Activated CD4-positive, alpha-beta T cell treated with anti-CD3 and anti-CD28 coated beads, Interleukin-2, amount 50 U/mL, for 16 hours (primary cell): ENCODE results near the gene ASB9.
A peak's percentile ranks its signal among the peaks of the same experiment; 100 is the strongest.
"Not testable (repeated sequence)": the region's sequence is repeated elsewhere in the genome, so short reads cannot be mapped to it uniquely, and the experiment has no call there.

Experiments
- DNase-seq: peaks from one replicate; pipeline ENCODE4 v3.0.0-alpha.2; 2020

Gene ASB9, protein sequence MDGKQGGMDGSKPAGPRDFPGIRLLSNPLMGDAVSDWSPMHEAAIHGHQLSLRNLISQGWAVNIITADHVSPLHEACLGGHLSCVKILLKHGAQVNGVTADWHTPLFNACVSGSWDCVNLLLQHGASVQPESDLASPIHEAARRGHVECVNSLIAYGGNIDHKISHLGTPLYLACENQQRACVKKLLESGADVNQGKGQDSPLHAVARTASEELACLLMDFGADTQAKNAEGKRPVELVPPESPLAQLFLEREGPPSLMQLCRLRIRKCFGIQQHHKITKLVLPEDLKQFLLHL

DNA sequence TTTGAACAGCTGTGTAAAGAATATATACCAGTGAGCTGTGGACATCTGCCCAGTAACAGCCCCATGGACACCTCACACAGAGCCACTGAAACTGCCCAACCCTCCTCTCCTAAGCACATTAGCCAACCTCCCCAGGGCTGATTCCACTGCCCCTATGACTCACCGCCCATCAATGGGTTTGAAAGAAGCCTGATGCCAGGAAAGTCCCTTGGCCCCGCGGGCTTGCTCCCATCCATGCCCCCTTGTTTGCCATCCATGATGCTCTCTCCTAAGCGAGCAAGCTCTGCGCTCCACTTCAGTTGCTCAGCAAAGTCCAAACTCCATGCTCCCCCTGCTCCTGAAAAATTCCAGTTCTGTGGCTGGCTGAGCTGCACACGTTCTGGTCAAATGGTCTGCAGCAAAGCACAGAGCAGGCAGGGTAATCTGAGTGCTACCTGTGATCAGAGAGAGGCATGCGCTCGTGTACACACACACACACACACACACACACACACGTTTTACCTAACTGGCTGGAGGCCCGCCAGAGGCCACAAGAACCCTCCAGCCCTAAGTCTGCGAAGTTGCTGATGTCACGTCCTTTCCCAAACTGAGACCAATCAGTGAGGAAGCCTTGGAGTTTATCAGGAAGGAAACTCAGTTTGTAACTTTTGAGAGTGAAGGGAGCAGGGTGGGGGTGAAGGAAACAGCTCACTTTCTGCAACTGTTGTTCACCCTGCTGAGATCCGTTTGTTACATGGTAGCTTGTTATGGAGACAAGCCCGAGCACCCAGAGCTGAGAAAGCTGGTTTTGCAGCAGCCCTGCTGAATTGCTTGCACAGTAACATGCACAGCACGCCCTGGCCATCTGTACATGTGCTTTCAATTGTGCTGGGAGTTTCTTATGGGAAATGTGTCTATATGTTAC lies at the start of gene ASB9:
ASB9 (minus strand) TSS at position 466 of the 904 bp plus-strand sequence; CDS start at position 257, 209 bp downstream.
- no peak for DNase-seq

DNA sequence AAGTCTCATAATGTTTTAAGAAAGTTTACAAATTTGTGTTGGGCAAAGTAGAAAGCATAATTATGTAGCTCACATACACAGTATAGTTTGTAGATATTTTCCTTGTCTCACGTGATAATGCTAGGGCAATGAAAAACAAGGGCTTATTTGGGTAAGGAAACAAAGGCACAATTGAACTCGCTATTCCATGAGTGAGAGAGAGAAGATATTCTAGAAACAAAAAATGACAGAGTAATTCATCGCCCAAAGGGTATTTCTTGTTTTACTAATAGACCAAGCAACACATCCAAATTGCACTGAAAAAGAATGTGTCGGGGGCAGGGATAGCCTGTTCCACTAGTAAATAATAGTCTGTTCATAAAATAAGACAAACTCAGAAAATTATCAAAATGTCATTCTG lies 49.2 kb upstream of the ASB9 start:
- no peak for DNase-seq

DNA sequence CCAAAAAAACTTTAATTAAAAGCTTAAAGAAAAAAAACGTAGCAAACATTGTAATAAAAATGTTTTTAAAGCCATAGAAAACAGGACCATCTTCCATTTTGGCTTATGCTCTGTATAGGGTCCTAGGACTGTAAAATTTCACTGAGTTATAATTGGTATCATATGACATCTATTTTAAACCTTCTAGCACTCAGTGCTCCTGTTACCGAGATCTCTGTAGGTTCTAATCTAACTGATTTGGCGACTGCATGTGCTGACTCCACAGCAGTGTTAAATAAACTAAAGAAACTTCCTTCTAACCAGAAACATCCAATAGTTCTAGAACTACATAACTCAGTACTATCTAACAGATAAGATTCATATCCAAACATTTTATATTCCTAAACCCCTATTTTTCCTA lies 45.6 kb upstream of the ASB9 start, which contains the start of gene ASB11:
ASB11 (minus strand) TSS at position 132 of the 400 bp plus-strand sequence; CDS start at position 97, 35 bp downstream.
- DNase-seq, result no peak

DNA sequence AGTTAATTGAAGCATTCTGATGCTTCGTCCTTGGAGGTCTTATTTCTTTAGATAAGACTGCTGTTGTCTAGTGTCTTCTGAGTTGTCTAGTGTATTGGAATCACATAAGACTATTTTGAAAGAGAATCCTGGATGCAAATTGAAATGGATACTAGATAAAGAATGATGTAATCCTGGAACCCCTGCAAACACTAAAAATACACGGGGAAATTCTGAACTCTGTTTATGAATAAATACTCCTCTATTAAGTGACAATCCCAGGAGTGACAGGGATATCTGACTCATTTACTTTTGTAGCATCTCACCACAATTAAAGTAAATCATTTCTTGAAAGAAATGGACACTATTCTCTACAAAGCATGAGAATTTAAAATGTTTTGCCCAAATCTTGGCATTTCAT lies 44.6 kb upstream of the ASB9 start:
- DNase-seq, result no peak

DNA sequence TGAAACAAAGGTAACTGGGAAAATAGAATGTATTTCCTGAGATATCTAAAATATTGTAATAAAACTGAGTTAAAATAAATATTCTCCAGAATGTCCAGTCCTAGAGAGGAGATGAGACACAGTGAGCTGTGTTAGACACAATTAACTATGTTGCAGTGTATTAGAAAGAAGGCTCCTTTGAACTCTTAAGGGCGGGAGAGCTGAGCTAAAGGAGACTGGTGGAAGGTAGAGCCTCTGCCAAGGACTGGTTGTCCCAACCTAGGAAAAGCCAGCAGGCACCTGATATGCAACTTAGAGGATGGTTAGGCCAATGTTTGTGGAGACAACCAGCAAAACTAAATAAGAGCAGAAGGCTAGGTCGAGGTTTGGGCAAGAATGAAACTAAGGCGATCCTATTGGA lies 41.2 kb upstream of the ASB9 start:
- no peak for DNase-seq

DNA sequence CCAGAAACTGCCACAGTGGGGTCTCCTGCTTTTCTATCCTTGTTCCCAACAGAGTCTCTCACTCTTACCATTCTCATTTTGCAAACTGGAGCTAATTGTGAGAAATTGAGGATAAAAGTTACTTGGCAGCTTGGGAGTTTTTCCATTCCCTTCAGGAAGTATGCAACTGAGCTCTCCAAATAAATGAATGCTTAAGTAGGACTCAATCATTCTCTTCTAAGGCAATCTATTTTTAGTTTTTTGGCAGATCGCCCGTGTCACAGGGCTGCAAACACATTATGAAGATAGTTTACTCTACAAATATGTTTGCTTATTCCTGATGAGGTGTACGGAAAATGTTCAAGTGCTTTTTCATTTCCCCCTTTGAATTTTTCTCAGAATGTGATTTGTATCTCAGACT lies 40.2 kb upstream of the ASB9 start:
- DNase-seq, result no peak

DNA sequence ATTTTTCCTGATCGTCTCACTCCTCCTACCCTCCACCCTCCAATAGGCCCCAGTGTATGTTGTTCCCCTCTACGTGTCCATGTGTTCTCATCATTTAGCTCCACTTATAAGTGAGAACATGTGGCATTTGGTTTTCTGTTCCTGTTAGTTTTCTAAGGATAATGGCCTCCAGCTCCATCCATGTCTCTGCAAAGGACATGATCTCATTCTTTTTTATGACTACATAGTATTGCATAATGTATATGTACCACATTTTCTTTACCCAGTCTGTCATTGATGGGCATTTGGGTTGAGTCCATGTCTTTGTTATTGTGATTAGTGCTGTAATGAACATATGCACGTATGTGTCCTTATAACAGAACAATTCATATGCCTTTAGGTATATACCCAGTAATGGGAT lies 36.0 kb upstream of the ASB9 start:
- not testable (repeated sequence) for DNase-seq

DNA sequence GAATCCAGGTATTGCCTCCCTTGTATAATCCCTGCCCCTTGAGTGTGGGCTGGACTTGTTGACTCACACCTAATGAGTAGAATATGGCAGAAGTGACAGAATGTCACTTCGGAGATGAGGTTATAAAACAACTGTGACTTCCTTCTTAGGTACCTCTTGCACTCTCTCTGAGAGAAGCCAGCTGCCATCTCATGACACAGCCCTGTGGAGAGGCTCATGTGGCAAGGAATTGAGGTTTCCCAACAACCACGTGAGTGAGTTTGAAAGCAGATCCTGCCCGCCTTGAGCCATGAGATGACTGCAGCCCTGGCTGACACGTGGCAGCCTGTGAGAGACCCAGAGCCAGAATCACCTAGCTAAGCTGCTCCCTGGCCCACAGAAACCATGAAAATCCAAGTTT lies 32.0 kb upstream of the ASB9 start:
- peak; percentile 61 for DNase-seq

DNA sequence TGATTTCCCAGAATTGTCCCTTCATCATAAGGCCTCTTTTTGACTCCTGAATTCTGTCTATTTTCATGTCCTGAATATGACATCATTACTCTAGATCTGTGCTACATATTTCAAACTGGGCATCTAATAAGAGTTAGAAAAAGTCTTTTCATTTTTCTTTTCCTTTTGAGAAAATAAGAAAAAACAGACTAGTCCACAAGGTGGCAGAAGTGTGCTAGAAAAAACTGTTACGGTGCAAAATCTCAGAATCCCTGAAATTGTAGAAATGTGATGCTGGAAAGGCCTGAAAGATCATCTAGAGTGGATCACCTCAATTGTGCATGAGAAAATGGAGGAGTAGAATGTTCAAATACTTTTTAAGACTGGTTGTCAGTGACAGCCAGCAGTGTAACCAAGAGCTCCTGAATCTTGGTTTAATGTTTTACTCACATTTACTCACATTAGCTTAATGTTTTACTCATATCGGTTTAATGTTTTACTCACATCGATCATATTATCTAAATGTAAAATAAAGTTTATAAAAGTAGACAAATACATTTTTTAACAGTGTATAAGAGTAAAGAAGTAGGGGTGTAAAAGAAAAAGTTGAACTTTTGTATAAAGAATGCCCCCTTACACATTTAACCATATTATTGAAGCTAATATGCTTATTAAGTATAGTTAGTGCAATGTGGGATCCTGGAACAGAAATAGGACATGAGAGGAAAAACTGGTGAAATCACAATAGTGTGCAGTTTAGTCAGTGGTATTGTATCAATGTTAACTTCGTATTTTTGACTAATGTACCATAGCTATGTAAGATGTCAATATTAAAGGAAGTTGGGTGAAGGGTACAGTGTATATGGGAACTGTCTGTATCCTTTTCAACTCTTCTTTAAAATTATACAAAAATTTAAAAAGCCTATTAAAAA lies 30.3 kb upstream of the ASB9 start:
- peak; percentile 21 for DNase-seq

DNA sequence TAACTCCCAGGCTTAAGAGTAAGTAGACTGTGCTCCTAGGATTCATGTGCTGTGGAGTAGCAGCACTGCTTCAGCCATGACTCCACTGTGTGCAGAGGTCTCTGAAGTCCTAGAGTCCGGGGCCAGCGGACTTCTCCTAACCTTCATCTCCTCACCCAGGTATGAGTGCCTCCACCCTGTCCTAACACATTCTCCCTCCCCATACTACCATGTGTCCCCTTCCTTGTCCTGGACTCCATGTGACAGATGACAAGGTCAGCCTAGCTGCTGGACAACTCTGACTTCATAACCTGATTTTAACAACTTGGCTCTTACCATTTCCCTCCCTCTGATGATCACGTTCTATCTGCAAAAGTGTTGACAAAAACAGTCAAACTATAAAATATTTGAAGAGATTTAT lies 28.9 kb upstream of the ASB9 start:
- no peak for DNase-seq

DNA sequence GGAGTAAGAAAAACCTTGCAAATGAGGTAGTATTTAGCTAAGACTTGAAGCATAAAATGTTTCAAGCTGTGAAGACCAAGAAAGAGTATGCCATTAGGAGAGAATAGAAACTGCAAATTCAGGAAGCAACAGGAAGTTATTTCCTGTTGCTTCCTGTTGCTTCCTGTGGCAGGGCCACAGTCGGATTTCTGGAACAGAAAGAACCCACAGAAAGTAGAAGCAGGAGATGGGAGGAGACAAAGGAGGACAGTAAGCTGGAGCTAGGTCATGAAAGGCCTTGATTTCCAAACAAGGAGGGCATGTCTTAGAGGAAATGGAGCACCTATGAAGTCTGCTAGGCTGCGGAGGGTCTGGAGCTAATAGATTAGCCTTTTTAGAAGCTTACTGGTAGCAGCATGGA lies 28.3 kb upstream of the ASB9 start:
- DNase-seq, result no peak

DNA sequence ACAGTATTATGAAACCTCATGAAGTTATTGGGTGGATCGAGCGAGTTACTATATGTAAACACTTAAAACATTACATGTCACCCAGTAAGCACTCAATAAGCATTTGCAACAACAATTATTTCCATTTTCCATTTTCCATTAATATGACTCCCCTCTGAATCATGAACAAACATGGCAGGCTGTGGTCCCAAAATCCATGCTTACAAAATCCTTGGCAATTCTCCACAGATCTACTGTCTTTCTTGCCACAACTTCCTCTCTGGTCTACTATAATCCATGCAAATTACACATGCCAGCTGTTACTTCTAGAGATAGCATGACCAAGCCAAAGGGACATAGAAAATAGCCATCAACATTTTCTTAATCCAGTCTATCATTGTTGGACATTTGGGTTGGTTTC lies 23.6 kb upstream of the ASB9 start:
- no peak for DNase-seq

DNA sequence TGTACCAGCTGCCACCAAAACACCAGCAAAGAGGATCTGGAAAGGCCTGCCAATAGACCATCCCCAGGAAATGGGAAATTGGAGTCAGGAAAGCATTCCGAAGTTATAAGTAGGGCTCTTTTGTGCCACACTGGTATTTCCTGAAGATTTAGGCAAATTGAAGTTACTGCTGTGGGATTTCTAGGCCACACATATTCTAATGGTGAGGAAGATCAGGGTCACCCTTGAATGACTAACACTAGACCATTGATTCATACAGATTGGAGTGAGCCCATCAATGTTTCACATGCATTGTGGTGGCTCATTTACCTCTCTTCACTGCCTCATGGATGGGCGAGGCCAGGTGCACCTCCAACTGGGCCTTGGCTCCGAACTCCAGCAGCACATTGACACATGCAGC lies 23.0 kb upstream of the ASB9 start:
- no peak for DNase-seq

DNA sequence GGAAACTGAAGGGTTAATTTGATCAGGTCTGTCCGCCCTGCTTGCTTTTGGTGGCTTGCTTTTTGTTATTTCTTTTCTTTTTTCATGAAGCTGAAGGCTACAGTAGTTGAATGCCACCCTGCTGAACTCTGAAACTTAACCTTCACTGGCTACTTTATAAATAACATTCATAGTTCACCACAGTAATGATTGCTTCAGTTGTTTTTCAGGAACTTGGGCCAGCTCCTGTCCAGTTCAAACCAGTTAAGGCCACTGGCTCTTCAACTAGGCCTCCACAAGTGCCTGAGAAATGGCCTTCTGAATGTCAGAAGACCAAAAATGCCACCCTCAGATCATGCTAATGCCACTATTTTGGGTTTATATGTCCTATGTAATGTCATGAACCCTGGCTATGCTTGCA lies 7.7 kb upstream of the ASB9 start:
- DNase-seq, result no peak

DNA sequence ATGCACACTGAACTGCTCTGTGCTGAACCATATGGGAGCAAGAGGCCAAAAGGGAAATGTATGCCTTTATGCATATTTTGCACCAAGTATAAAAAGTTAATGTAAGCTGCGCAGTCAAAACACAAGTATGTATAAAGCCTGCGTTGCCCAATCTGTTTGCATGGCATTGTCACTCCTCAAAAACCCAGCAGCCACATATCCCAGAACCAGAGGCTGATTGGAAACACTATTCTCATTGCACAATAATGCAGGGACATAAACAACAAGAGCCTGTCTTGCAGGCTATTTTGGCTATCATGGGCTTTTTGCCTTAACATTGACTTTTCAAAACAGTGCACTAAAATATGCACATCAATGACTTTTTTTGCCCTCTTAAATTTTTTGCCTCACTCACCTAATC lies 5.1 kb upstream of the ASB9 start:
- no peak for DNase-seq

DNA sequence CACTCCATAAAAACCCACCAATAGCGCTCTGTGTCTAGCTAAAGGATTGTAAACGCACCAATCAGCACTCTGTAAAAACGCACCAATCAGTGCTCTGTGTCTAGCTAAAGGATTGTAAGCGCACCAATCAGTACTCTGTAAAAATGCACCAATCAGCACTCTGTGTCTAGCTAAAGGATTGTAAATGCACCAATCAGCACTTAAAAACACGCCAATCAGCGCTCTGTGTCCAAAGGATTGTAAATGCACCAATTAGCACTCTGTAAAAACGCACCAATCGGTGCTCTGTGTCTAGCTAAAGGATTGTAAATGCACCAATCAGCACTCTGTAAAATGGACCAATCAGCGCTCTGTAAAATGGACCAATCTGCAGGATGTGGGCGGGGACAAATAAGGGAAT lies 3.4 kb upstream of the ASB9 start:
- not testable (repeated sequence) for DNase-seq

DNA sequence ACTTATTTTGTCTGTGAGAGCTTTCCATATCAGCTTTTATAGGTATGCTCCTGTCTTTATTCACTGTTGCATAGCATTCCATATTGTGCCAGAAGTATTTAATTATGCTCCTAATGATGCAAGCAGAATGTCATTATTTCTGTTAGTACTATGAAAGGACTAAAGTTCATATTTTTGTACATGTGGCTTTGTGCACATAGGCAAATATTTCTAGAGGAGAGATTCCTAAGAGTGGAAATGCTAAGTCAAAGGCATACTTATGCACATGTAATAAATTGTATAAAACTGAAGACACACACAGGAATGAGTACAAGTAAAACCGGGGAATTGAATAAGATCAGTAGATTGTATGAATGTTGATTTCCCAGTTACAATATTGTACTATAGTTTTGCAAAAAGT lies 1.9 kb upstream of the ASB9 start:
- DNase-seq, result no peak

DNA sequence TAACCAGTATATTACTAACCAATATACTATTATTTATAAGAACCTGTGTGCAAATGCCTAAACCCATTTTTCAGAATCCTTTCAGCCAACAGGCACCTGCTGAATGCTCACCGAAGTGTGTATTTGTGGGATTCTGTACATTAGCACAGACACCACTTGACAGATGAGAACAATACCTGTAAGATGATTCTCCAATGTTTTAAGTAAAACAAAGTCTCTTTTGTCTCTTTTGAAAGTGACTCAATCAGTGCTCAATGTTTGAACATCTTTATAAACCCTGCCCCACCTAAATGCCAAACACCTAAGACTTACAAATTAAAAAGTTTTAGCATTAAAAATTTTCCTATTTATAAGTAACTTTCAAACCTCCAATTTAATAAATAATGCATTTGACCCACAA lies 763 bp downstream of the ASB9 start:
- DNase-seq, result no peak

DNA sequence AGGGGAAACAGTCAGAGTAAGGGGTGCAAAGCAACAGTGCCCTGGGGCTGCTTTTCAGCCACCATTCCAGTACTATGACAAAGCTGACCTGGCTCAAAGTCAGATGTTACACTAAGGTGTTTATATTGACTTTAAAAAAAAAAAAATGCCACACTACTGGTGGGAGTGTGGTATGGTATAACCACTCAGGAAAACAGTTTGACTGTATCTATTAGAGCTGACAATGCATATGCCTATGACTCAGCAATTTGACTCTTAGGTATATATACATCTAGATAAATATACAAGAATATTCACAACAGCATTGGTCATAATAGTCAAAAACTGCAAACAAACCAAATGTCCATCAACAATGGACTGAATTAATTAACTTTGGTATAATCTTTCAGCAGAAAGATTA lies 15.0 kb downstream of the ASB9 start:
- DNase-seq, result no peak

DNA sequence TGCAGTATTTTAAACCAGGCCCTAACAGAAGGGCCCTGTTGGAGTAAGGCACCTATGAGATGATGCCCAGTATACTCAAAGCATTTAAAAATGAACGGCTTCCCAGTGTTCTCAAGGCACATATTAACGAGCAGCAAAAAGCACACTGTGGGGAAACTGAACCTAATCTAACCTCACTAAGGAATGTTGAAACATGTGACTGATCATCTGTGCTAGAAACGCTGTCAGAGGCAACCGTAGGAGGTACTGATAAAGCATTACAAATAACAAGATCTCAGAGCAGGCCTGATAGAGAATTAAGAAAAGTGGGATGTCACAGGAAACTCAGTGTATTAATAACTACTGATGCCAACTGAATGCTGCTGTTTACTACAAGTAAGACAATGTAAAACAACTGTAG lies 24.0 kb downstream of the ASB9 start:
- DNase-seq, result no peak

DNA sequence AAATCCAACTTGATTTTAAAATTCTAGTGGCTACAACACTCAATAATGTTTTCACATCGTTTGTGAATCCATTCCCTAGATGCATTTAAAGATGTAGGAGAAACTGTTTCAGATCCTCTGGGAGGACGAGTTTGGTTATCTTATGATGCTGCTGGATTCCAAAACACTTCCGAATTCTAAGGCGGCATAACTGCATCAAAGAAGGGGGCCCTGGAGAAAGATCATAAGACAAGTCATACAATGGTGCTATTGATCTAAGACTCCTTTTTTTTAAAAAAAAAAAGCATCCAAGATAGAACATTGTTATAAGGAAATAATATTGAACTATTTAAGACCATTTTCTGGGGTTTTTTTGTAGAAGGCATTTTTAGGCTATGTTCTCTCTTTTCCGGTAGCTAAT lies 25.5 kb downstream of the ASB9 start:
- DNase-seq, result no peak

DNA sequence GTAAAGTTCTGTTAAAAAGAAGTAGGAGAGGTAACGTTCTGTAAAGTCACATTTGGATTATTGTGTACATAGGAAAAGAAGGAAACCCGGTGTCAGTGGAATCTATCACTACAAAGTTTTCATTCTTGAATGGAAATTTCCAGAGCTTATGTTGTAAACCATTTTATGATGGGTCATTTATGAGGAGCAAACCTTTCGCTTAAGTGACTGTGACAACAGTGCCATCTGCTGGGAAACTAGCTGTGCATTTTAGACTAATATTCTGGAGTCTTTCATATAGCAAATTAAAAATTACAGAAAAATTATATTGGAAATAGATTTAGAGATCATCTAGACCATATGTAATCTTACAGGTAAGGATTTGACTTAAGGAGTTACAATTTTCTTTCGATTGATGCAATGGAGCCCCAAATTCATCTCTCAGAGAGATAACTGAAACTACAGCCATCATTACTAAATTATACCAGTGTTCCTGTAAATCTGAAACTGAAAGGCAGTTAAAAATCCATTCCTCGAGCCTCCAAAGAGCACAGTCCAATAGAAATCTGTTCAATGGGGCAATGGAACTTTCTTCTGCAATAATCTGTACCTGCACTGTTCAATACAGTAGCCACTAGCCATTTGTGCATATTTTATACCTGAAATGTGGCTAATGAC lies 26.9 kb downstream of the ASB9 start:
- peak; percentile 48 for DNase-seq

DNA sequence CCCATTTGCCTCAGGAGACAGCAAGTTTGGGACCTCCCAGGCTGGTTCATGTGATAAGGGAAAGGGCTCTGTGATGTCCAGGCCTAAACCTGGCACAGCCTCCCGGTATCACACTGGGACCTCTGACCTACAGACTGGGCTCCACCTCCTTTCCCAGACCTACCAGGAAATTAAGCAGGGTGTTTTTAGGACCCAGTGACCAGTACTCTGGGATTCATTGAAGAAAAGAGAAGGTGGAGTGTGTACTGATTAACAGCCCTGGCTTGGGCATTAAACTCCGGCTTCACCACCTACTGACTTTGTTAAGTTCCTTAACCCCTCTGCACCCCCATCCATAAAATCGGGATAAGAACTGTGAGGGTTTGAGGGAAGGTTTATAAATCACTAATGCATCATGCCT lies 28.6 kb downstream of the ASB9 start:
- no peak for DNase-seq
